HCT116 (cell line): ENCODE data around the gene SLC9A7. TPM values are rescaled to one million over a fixed set of nuclear protein-coding genes. Genes with fewer than 3 reads are reported as not detected.

ENCODE experiments used
- ATAC-seq: fragments of 200-7000 bp; cut with Tn5 transposase; 2 replicates; pipeline ENCODE4 v1.9.1; 2020; ENCODE audit warnings: mild to moderate bottlenecking, moderate library complexity
- BruUV-seq: library from RNA; stranded (reverse); fragments of 400-500 nt; replicated peaks from 2 replicates; lab custom pipeline; 2021; lab: Mats Ljungman, UMichigan
- CTCF ChIA-PET: fragments of 300-600 bp; sonication (Branson Sonifier 250); formaldehyde crosslinking; loops from one replicate; lab custom pipeline; 2021; ENCODE audit warnings: antibody characterized with exemption; lab: Charles Lee
- POLR2A ChIA-PET: fragments of 300-600, 350-600 bp; sonication (Branson Sonifier 250); formaldehyde crosslinking; loops from one replicate; lab custom pipeline; 2021; ENCODE audit warnings: antibody characterized with exemption; lab: Charles Lee
- RAD21 ChIA-PET, 2 experiments: fragments of 300-600 bp; sonication (Branson Sonifier 250); formaldehyde crosslinking; loops; one replicate each; lab custom pipeline; 2023; ENCODE audit warnings: low total read pairs in 2 of 2; ENCODE audit not compliant: uncharacterized antibody in 2 of 2, unreplicated experiment in 2 of 2, low non-redundant PET in 1 of 2; lab: Charles Lee
- DNase-seq: peaks from one replicate; pipeline ENCODE4 v3.0.0-alpha.2; 2010; ENCODE audit warnings: low read depth, low spot score
- H2AFZ ChIP-seq: fragments of 200-600 bp; shearing (Covaris generic), sonication (generic); 2 replicates; pipeline ENCODE4 v1.6.1; 2017; ENCODE audit warnings: low read depth, mixed run types, mixed read lengths, antibody characterized with exemption, low read length; ENCODE audit not compliant: poor library complexity, severe bottlenecking
- H3K27ac ChIP-seq: 2 replicates; pipeline ENCODE4 v1.5.1; 2012; ENCODE audit warnings: low read depth, low read length
- H3K27me3 ChIP-seq: fragments of 200-600 bp; sonication (generic); 2 replicates; pipeline ENCODE4 v1.6.1; 2016; ENCODE audit warnings: mixed run types, low read length, mixed read lengths; ENCODE audit not compliant: insufficient read depth
- H3K36me3 ChIP-seq, 2 experiments: fragments of 200-500 bp in 1 of 2; fragments of 200-600 bp in 1 of 2; sonication (Bioruptor generic) in 1 of 2; sonication (generic) in 1 of 2; 2 replicates each; pipeline versions ENCODE4 v1.5.1 to v1.6.1; 2014 to 2016; ENCODE audit warnings: low read length in 2 of 2, inconsistent platforms in 1 of 2, mixed read lengths in 1 of 2, mixed run types in 1 of 2; ENCODE audit not compliant: insufficient read depth in 2 of 2, control insufficient read depth in 1 of 2
- H3K4me1 ChIP-seq, 2 experiments: fragments of 200-600 bp in 1 of 2; sonication (generic) in 1 of 2; 2 replicates each; pipeline versions ENCODE4 v1.5.1 to v1.6.1; 2012 to 2017; ENCODE audit warnings: low read length in 2 of 2, inconsistent platforms in 1 of 2, mild to moderate bottlenecking in 1 of 2, mixed read lengths in 1 of 2, mixed run types in 1 of 2, moderate library complexity in 1 of 2; ENCODE audit not compliant: insufficient read depth in 2 of 2, control insufficient read depth in 1 of 2
- H3K4me2 ChIP-seq: fragments of 200-600 bp; sonication (generic); 2 replicates; pipeline ENCODE4 v1.6.1; 2017; ENCODE audit warnings: mixed run types, low read length, mixed read lengths
- H3K4me3 ChIP-seq, 2 experiments: fragments of 200-600 bp in 1 of 2; sonication (generic) in 1 of 2; replicated peaks in 1 of 2; 2 replicates each; pipeline ENCODE4 v1.5.1; 2011 to 2016; ENCODE audit warnings: low read length in 2 of 2, control low read depth in 1 of 2, low read depth in 1 of 2, mild to moderate bottlenecking in 1 of 2, mixed read lengths in 1 of 2, mixed run types in 1 of 2
- H3K79me2 ChIP-seq: fragments of 200-600 bp; sonication (generic); 2 replicates; pipeline ENCODE4 v1.6.1; 2017; ENCODE audit warnings: mild to moderate bottlenecking, mixed run types, low read length, moderate library complexity, mixed read lengths; ENCODE audit not compliant: insufficient read depth
- H3K9ac ChIP-seq: fragments of 200-600 bp; sonication (generic); 2 replicates; pipeline ENCODE4 v1.6.1; 2016; ENCODE audit warnings: low read length, mixed read lengths
- H3K9me2 ChIP-seq: fragments of 200-600 bp; sonication (generic), shearing (Covaris generic); 2 replicates; pipeline ENCODE4 v1.6.1; 2017; ENCODE audit warnings: mixed run types, mild to moderate bottlenecking, moderate library complexity; ENCODE audit not compliant: insufficient read depth
- H3K9me3 ChIP-seq, 2 experiments: fragments of 200-500 bp in 1 of 2; fragments of 200-600 bp in 1 of 2; sonication (Bioruptor generic) in 1 of 2; sonication (generic) in 1 of 2; 2 replicates each; pipeline ENCODE4 v1.6.1; 2014 to 2017; ENCODE audit warnings: low read length in 2 of 2, mixed read lengths in 2 of 2, inconsistent platforms in 1 of 2, low read depth in 1 of 2, mild to moderate bottlenecking in 1 of 2, mixed run types in 1 of 2, moderate library complexity in 1 of 2; ENCODE audit not compliant: control insufficient read depth in 1 of 2, insufficient read depth in 1 of 2
- H4K20me1 ChIP-seq: fragments of 200-600 bp; sonication (generic), shearing (Covaris generic); 2 replicates; pipeline ENCODE4 v1.6.1; 2017; ENCODE audit warnings: mixed run types, mild to moderate bottlenecking, moderate library complexity; ENCODE audit not compliant: insufficient read depth
- ATF3 ChIP-seq: IDR thresholded peaks from 2 replicates; pipeline ENCODE4 v1.6.1; 2012
- CEBPB ChIP-seq: IDR thresholded peaks from 2 replicates; pipeline ENCODE4 v1.6.1; 2012; ENCODE audit warnings: low read depth
- CTCF ChIP-seq, 3 experiments: fragments of 200-600 bp in 1 of 3; sonication (generic) in 1 of 3; IDR thresholded peaks in 2 of 3; conservative IDR thresholded peaks in 1 of 3; 2 replicates each; pipeline ENCODE4 v1.5.1; 2012 to 2017; ENCODE audit warnings: low read depth in 2 of 3, low read length in 2 of 3, antibody characterized with exemption in 1 of 3, borderline replicate concordance in 1 of 3, control low read depth in 1 of 3, mild to moderate bottlenecking in 1 of 3, mixed read lengths in 1 of 3, mixed run types in 1 of 3, moderate library complexity in 1 of 3; ENCODE audit not compliant: insufficient read depth in 1 of 3
- EGR1 ChIP-seq: IDR thresholded peaks from 2 replicates; pipeline ENCODE4 v1.6.1; 2012; ENCODE audit warnings: low read depth
- ELF1 ChIP-seq: IDR thresholded peaks from 2 replicates; pipeline ENCODE4 v1.6.1; 2012; ENCODE audit warnings: low read depth, borderline replicate concordance
- EZH2 ChIP-seq: fragments of 200-600 bp; sonication (generic); IDR thresholded peaks from 2 replicates; pipeline ENCODE4 v1.6.1; 2017; ENCODE audit warnings: antibody characterized with exemption, mixed run types
- FOSL1 ChIP-seq: IDR thresholded peaks from 2 replicates; pipeline ENCODE4 v1.6.1; 2012; ENCODE audit warnings: low read depth
- JUND ChIP-seq: IDR thresholded peaks from 2 replicates; pipeline ENCODE4 v1.6.1; 2012
- MAX ChIP-seq: IDR thresholded peaks from 2 replicates; pipeline ENCODE4 v1.6.1; 2012
- POLR2A ChIP-seq: IDR thresholded peaks from 2 replicates; pipeline ENCODE4 v1.7.0; 2011; ENCODE audit warnings: borderline replicate concordance; ENCODE audit not compliant: insufficient read depth, insufficient read length; ENCODE audit errors: extremely low read depth
- POLR2AphosphoS5 ChIP-seq: IDR thresholded peaks from 2 replicates; pipeline ENCODE4 v1.6.1; 2011; ENCODE audit warnings: mild to moderate bottlenecking, low read depth, low read length, moderate library complexity
- SRF ChIP-seq: IDR thresholded peaks from 2 replicates; pipeline ENCODE4 v1.6.1; 2012; ENCODE audit warnings: low read depth
- ZBTB33 ChIP-seq: IDR thresholded peaks from 2 replicates; pipeline ENCODE4 v1.6.1; 2011; ENCODE audit warnings: mild to moderate bottlenecking, low read length, moderate library complexity; ENCODE audit not compliant: insufficient replicate concordance; ENCODE audit errors: extremely low read depth
- ZFX ChIP-seq: fragments of 450-650 bp; IDR thresholded peaks from 2 replicates; pipeline ENCODE4 v1.6.1; 2017
- intact Hi-C: fragments of 100-400 bp; cut with micrococcal nuclease; formaldehyde crosslinking; loops from 2 replicates; pipeline ENCODE4 v1.10.0; 2022
- total RNA-seq: library from RNA; stranded (reverse); gene quantifications from one replicate; pipeline ENCODE4 v1.2.1, GENCODE V29; 2021; ENCODE audit not compliant: unreplicated experiment

The SLC9A7 gene
- total RNA-seq, 1 experiment from 2014 or later: 18.6 TPM

GRCh38 chrX:46571423-46572339 lies 187.2 kb downstream of the SLC9A7 start:
- RAD21 ChIA-PET: no interaction called here
- H4K20me1 ChIP-seq: no peaks in the 10 kb centered on the region
- H3K9me3 ChIP-seq: no peaks in the 10 kb centered on the region
- POLR2A ChIA-PET: interaction anchor here (1.3 kb wide), 1 partner anchor 11 kb away, joined by 3 read pairs; no protein-coding TSS in a partner anchor
- TF ChIP-seq ELF1 (no peak), POLR2A (no peak), ZBTB33 (no peak), ATF3 (no peak), ZFX (no peak), POLR2AphosphoS5 (no peak), MAX (no peak), EZH2 (no peak), FOSL1 (no peak), CTCF (IDR thresholded peaks at IDR 0.05 in 2 of 3, conservative IDR thresholded peaks at IDR 0.05 in 1 of 3; ENCODE audit: borderline replicate concordance in 1 of 3, insufficient read depth in 1 of 3, low read depth in 2 of 3, low read length in 2 of 3) (no peak), EGR1 (no peak), CEBPB (no peak), JUND (no peak), SRF (no peak)
- BruUV-seq: no TSS peak
- no peaks in the 10 kb centered on the region for H3K36me3 ChIP-seq
- H3K27ac ChIP-seq: no peak overlapping the region
- no peak overlapping the region for H3K4me3 ChIP-seq
- no peak overlapping the region for H3K4me2 ChIP-seq
- ATAC-seq (no peak), DNase-seq (no peak)
- 0 out of 2 replicates have a peak, but pooled peaks cover 3% of the 10 kb centered on the region for H3K79me2 ChIP-seq
- H3K4me1 ChIP-seq: peaks cover 8 to 34% of the 10 kb centered on the region in 2 experiments; a peak in 3 of 4 replicates
- intact Hi-C loops: no loop called here
- H3K27me3 ChIP-seq: no peaks in the 10 kb centered on the region
- no peaks in the 10 kb centered on the region for H3K9me2 ChIP-seq
- no peak overlapping the region for H2AFZ ChIP-seq
- CTCF ChIA-PET: no interaction called here
- H3K9ac ChIP-seq: no peak overlapping the region
